ENCODE data around the gene RASGEF1C. TPM values are rescaled to one million over a fixed set of nuclear protein-coding genes. Genes with fewer than 3 reads are reported as not detected.

RASGEF1C gene
- polyA plus RNA-seq, 3 donors: not detected

- no peak for DNase-seq
- Histone ChIP-seq H4K20me1 (ENCODE audit: insufficient read depth, low read length) (no peaks in the 10 kb centered on the region), H3K9ac (ENCODE audit: insufficient read depth, low read length, poor library complexity, severe bottlenecking) (no peak overlapping the region), H3K4me3 (replicated peaks in 1 of 3; ENCODE audit: low read depth in 2 of 3, low read length in 3 of 3) (no peak overlapping the region), H3K4me2 (replicated peaks; ENCODE audit: extremely low read depth, low read length, poor library complexity, severe bottlenecking) (no peak overlapping the region), H3K27me3 (ENCODE audit: control insufficient read depth in 2 of 2, insufficient read depth in 2 of 2, low read length in 2 of 2) (no peaks in the 10 kb centered on the region), H2AFZ (ENCODE audit: insufficient read depth, low read depth, low read length, poor library complexity, severe bottlenecking) (no peak overlapping the region), H3K4me1 (ENCODE audit: control insufficient read depth in 1 of 2, insufficient read depth in 2 of 2, low read length in 2 of 2) (no peaks in the 10 kb centered on the region), H3K9me3 (replicated peaks in 1 of 2; ENCODE audit: control insufficient read depth in 1 of 2, insufficient read depth in 1 of 2, low read length in 2 of 2) (no peaks in the 10 kb centered on the region), H3K36me3 (replicated peaks in 1 of 2; ENCODE audit: control insufficient read depth in 1 of 2, insufficient read depth in 2 of 2, low read length in 2 of 2) (no peaks in the 10 kb centered on the region), H3K27ac (ENCODE audit: low read depth in 1 of 2, low read length in 2 of 2) (no peak overlapping the region), H3K79me2 (ENCODE audit: insufficient read depth, low read length) (no peaks in the 10 kb centered on the region)
- no peaks in the 10 kb centered on the region for H3K4me1 Mint-ChIP-seq
- H3K36me3 Mint-ChIP-seq: no peaks in the 10 kb centered on the region
- peaks cover 3 to 7% (median 4%) of the 10 kb centered on the region in 3 donors for H3K27me3 Mint-ChIP-seq (ENCODE audit: low read depth in 3 of 3)
- H3K27ac Mint-ChIP-seq: no peak overlapping the region
- whole genome bisulfite sequencing (ENCODE audit: insufficient coverage): 78% methylated on average over 6 of the region's 8 CpGs
- TF ChIP-seq CTCF (IDR thresholded peaks at IDR 0.05): no peak
- H3K9me3 Mint-ChIP-seq: peaks cover 0 to 3% (median 0%) of the 10 kb centered on the region in 7 donors
- no peak overlapping the region for H3K4me3 Mint-ChIP-seq
- intact Hi-C loops (cut with micrococcal nuclease): no loop called here
Measured at GRCh38 chr5:180199390-180199789, 9.6 kb downstream of the RASGEF1C start.

- no peaks in the 10 kb centered on the region for H3K9me3 ChIP-seq (replicated peaks in 1 of 2; ENCODE audit: control insufficient read depth in 1 of 2, insufficient read depth in 1 of 2, low read length in 2 of 2)
- H3K27me3 ChIP-seq (ENCODE audit: control insufficient read depth in 2 of 2, insufficient read depth in 2 of 2, low read length in 2 of 2): no peaks in the 10 kb centered on the region
- no peaks in the 10 kb centered on the region for H4K20me1 ChIP-seq (ENCODE audit: insufficient read depth, low read length)
- H2AFZ ChIP-seq (ENCODE audit: insufficient read depth, low read depth, low read length, poor library complexity, severe bottlenecking): no peak overlapping the region
- Mint-ChIP-seq H3K4me3 (no peak overlapping the region), H3K9me3 (peaks cover 0 to 6% (median 3%) of the 10 kb centered on the region in 7 donors), H3K27me3 (ENCODE audit: low read depth in 3 of 3) (peaks cover 2 to 7% (median 2%) of the 10 kb centered on the region in 3 donors), H3K27ac (no peak overlapping the region), H3K4me1 (no peaks in the 10 kb centered on the region), H3K36me3 (no peaks in the 10 kb centered on the region)
- no peak overlapping the region for H3K4me3 ChIP-seq (replicated peaks in 1 of 3; ENCODE audit: low read depth in 2 of 3, low read length in 3 of 3)
- H3K36me3 ChIP-seq (replicated peaks in 1 of 2; ENCODE audit: control insufficient read depth in 1 of 2, insufficient read depth in 2 of 2, low read length in 2 of 2): no peaks in the 10 kb centered on the region
- H3K9ac ChIP-seq (ENCODE audit: insufficient read depth, low read length, poor library complexity, severe bottlenecking): no peak overlapping the region
- DNase-seq: no peak
- WGBS (ENCODE audit: insufficient coverage): 92% methylated on average over 4 of the region's 4 CpGs
- no peak overlapping the region for H3K4me2 ChIP-seq (replicated peaks; ENCODE audit: extremely low read depth, low read length, poor library complexity, severe bottlenecking)
- TF ChIP-seq CTCF (IDR thresholded peaks at IDR 0.05): no peak
- H3K4me1 ChIP-seq (ENCODE audit: control insufficient read depth in 1 of 2, insufficient read depth in 2 of 2, low read length in 2 of 2): no peaks in the 10 kb centered on the region
- no peaks in the 10 kb centered on the region for H3K79me2 ChIP-seq (ENCODE audit: insufficient read depth, low read length)
- H3K27ac ChIP-seq (ENCODE audit: low read depth in 1 of 2, low read length in 2 of 2): no peak overlapping the region
- intact Hi-C loops (cut with micrococcal nuclease): no loop called here
Measured at GRCh38 chr5:180198208-180198607, 10.8 kb downstream of the RASGEF1C start.
